H54 (cell line): ENCODE measurements around the gene TMEM63A.
"Not testable (repeated sequence)": the region's sequence is repeated elsewhere in the genome, so short reads cannot be mapped to it uniquely, and the experiment has no call there.

ENCODE experiments used
- DNase-seq: peaks from one replicate; pipeline ENCODE4 v3.0.0; 2011; ENCODE audit warnings: low spot score, mixed read lengths; ENCODE audit not compliant: insufficient read length
- FAIRE-seq: peaks from 3 replicates; lab custom pipeline; 2011; peaks lifted over from hg19 to GRCh38; lab: Jason Lieb, UNC
- POLR2A ChIP-seq: IDR thresholded peaks from 2 replicates; pipeline ENCODE4 v1.6.1; 2011; ENCODE audit warnings: low read depth, mild to moderate bottlenecking, low read length

The TMEM63A gene

GRCh38 chr1:225825078-225825477, 57.1 kb downstream of the TMEM63A start:
- no peak for TF ChIP-seq POLR2A
- FAIRE-seq (no peak), DNase-seq (no peak)

- no peak for TF ChIP-seq POLR2A
- DNase-seq (no peak), FAIRE-seq (no peak)
These were observed 57.6 kb downstream of the TMEM63A start for GRCh38 chr1:225824533-225824941.

GRCh38 chr1:225823811-225824261, 58.3 kb downstream of the TMEM63A start:
- FAIRE-seq (no peak), DNase-seq (no peak)
- no peak for TF ChIP-seq POLR2A

- FAIRE-seq = no peak
- no peak for TF ChIP-seq POLR2A
These were observed 59.4 kb downstream of the TMEM63A start for GRCh38 chr1:225822655-225823403.

GRCh38 chr1:225820522-225821120, 61.6 kb downstream of the TMEM63A start:
- FAIRE-seq (no peak), DNase-seq (no peak)
- no peak for TF ChIP-seq POLR2A

More at GRCh38 chr1:225822655-225823403, 59.4 kb downstream of the TMEM63A start:
- DNase-seq = no peak

GRCh38 chr1:225819346-225820192, 62.6 kb downstream of the TMEM63A start:
- TF ChIP-seq POLR2A = no peak
- FAIRE-seq (no peak), DNase-seq (no peak)

- no peak for TF ChIP-seq POLR2A
- DNase-seq (no peak), FAIRE-seq (no peak)
These were observed 64.0 kb downstream of the TMEM63A start for GRCh38 chr1:225818229-225818628.

- FAIRE-seq (no peak), DNase-seq (peak; percentile 67)
These were observed 64.5 kb downstream of the TMEM63A start for GRCh38 chr1:225817611-225818061.

GRCh38 chr1:225816643-225817538, 65.3 kb downstream of the TMEM63A start:
- no peak for TF ChIP-seq POLR2A
- no peak for DNase-seq
- FAIRE-seq = no peak

More at GRCh38 chr1:225817611-225818061, 64.5 kb downstream of the TMEM63A start:
- TF ChIP-seq POLR2A = 0 out of 2 replicates have a peak, but pooled peaks have one; percentile 8

- no peak for FAIRE-seq
- no peak for DNase-seq
These were observed 66.5 kb downstream of the TMEM63A start for GRCh38 chr1:225815526-225816178.

GRCh38 chr1:225815090-225815489, 67.1 kb downstream of the TMEM63A start:
- not testable (repeated sequence) for DNase-seq, FAIRE-seq

More at GRCh38 chr1:225815526-225816178, 66.5 kb downstream of the TMEM63A start:
- no peak for TF ChIP-seq POLR2A

- FAIRE-seq (no peak), DNase-seq (no peak)
- no peak for TF ChIP-seq POLR2A
These were observed 67.8 kb downstream of the TMEM63A start for GRCh38 chr1:225814381-225814780.
